Breast epithelium (tissue), 3 donors: Measurements from ENCODE around the gene FHIT.

ENCODE experiments used
- POLR2A ChIP-seq: fragments of 450-650 bp; IDR thresholded peaks from one replicate; pipeline ENCODE4 v1.6.1; 2016; ENCODE audit warnings: antibody characterized with exemption, mild to moderate bottlenecking, moderate library complexity
- TF ChIP-seq, protein P1 (sequence below), 3 donors: fragments of 450-650 bp; IDR thresholded peaks; one replicate each; pipeline ENCODE4 v1.5.1; 2016 to 2017; ENCODE audit warnings: antibody characterized with exemption in 3 of 3, mild to moderate bottlenecking in 3 of 3, moderate library complexity in 3 of 3

GRCh38 chr3:60501314-60501713, 749.9 kb downstream of the FHIT start:
- TF ChIP-seq, protein P1, sequence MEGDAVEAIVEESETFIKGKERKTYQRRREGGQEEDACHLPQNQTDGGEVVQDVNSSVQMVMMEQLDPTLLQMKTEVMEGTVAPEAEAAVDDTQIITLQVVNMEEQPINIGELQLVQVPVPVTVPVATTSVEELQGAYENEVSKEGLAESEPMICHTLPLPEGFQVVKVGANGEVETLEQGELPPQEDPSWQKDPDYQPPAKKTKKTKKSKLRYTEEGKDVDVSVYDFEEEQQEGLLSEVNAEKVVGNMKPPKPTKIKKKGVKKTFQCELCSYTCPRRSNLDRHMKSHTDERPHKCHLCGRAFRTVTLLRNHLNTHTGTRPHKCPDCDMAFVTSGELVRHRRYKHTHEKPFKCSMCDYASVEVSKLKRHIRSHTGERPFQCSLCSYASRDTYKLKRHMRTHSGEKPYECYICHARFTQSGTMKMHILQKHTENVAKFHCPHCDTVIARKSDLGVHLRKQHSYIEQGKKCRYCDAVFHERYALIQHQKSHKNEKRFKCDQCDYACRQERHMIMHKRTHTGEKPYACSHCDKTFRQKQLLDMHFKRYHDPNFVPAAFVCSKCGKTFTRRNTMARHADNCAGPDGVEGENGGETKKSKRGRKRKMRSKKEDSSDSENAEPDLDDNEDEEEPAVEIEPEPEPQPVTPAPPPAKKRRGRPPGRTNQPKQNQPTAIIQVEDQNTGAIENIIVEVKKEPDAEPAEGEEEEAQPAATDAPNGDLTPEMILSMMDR (IDR thresholded peaks at IDR 0.05): no peak
- no peak for TF ChIP-seq POLR2A
